RWPE2 (cell line): ENCODE measurements around the gene CHST15.

Experiments used
- ATAC-seq: fragments of 200-7000 bp; cut with Tn5 transposase; 3 replicates; pipeline ENCODE4 v1.9.1; 2021; ENCODE audit warnings: low read depth
- DNase-seq: peaks from one replicate; pipeline ENCODE4 v3.0.0-alpha.2; 2020; ENCODE audit warnings: low spot score
- H3K27ac ChIP-seq: fragments of 450-650 bp; 2 replicates; pipeline ENCODE4 v1.5.1; 2017; ENCODE audit warnings: mild to moderate bottlenecking; ENCODE audit not compliant: poor library complexity, severe bottlenecking
- H3K27me3 ChIP-seq: fragments of 250-450 bp; sonication (Bioruptor Pico); 2 replicates; pipeline ENCODE4 v1.5.1; 2021; ENCODE audit warnings: mild to moderate bottlenecking, moderate library complexity; ENCODE audit not compliant: insufficient read depth, poor library complexity, severe bottlenecking
- H3K36me3 ChIP-seq: fragments of 250-450 bp; sonication (Bioruptor Pico); 2 replicates; pipeline ENCODE4 v1.5.1; 2020; ENCODE audit warnings: low read depth, mild to moderate bottlenecking, moderate library complexity
- H3K4me1 ChIP-seq: fragments of 250-450 bp; sonication (Bioruptor Pico); 2 replicates; pipeline ENCODE4 v1.5.1; 2021; ENCODE audit warnings: mild to moderate bottlenecking, moderate library complexity; ENCODE audit not compliant: insufficient read depth, poor library complexity, severe bottlenecking
- H3K4me3 ChIP-seq: fragments of 250-450 bp; sonication (Bioruptor Pico); 2 replicates; pipeline ENCODE4 v1.5.1; 2021; ENCODE audit warnings: mild to moderate bottlenecking, moderate library complexity; ENCODE audit not compliant: severe bottlenecking
- H3K9me3 ChIP-seq: fragments of 250-450 bp; sonication (Bioruptor Pico); 2 replicates; pipeline ENCODE4 v1.5.1; 2021; ENCODE audit warnings: mild to moderate bottlenecking, moderate library complexity; ENCODE audit not compliant: severe bottlenecking
- CTCF ChIP-seq: fragments of 450-650 bp; IDR thresholded peaks from one replicate; pipeline ENCODE4 v1.5.1; 2017; ENCODE audit warnings: mild to moderate bottlenecking, moderate library complexity; ENCODE audit not compliant: poor library complexity, severe bottlenecking

Gene CHST15

GRCh38 chr10:124012066-124012465 is 81.3 kb downstream of the CHST15 start:
- no peak for ATAC-seq
- no peak for TF ChIP-seq CTCF
- Histone ChIP-seq H3K36me3 (peaks cover 32% of the 10 kb centered on the region), H3K9me3 (no peaks in the 10 kb centered on the region), H3K27ac (no peak overlapping the region), H3K4me1 (peaks cover 7% of the 10 kb centered on the region), H3K4me3 (no peak overlapping the region), H3K27me3 (no peaks in the 10 kb centered on the region)
- DNase-seq = no peak

- peaks cover 32% of the 10 kb centered on the region for H3K36me3 ChIP-seq
- H3K9me3 ChIP-seq = no peaks in the 10 kb centered on the region
- ATAC-seq (0 out of 3 replicates have a peak, but pooled peaks have one; percentile 25), DNase-seq (no peak)
- peaks cover 7% of the 10 kb centered on the region for H3K4me1 ChIP-seq
- H3K27me3 ChIP-seq = no peaks in the 10 kb centered on the region
- no peak overlapping the region for H3K4me3 ChIP-seq
- H3K27ac ChIP-seq = no peak overlapping the region
- TF ChIP-seq CTCF = no peak
Measured at GRCh38 chr10:124011464-124011863, 81.9 kb downstream of the CHST15 start.

- no peak overlapping the region for H3K27ac ChIP-seq
- no peaks in the 10 kb centered on the region for H3K9me3 ChIP-seq
- TF ChIP-seq CTCF = no peak
- no peak for DNase-seq
- H3K27me3 ChIP-seq = no peaks in the 10 kb centered on the region
- peaks cover 7% of the 10 kb centered on the region for H3K4me1 ChIP-seq
- peaks cover 32% of the 10 kb centered on the region for H3K36me3 ChIP-seq
- ATAC-seq = peak; percentile 65
- no peak overlapping the region for H3K4me3 ChIP-seq
Measured at GRCh38 chr10:124010563-124011131, 82.8 kb downstream of the CHST15 start.

- DNase-seq (no peak), ATAC-seq (no peak)
- H3K27me3 ChIP-seq = no peaks in the 10 kb centered on the region
- no peak for TF ChIP-seq CTCF
- no peaks in the 10 kb centered on the region for H3K9me3 ChIP-seq
- H3K4me1 ChIP-seq = peaks cover 7% of the 10 kb centered on the region
- no peak overlapping the region for H3K4me3 ChIP-seq
- peaks cover 32% of the 10 kb centered on the region for H3K36me3 ChIP-seq
- H3K27ac ChIP-seq = no peak overlapping the region
Measured at GRCh38 chr10:124010024-124010423, 83.4 kb downstream of the CHST15 start.

GRCh38 chr10:124009231-124010015 is 84.0 kb downstream of the CHST15 start:
- H3K9me3 ChIP-seq = no peaks in the 10 kb centered on the region
- peaks cover 7% of the 10 kb centered on the region for H3K4me1 ChIP-seq
- no peak for TF ChIP-seq CTCF
- H3K4me3 ChIP-seq = no peak overlapping the region
- peaks cover 32% of the 10 kb centered on the region for H3K36me3 ChIP-seq
- no peak overlapping the region for H3K27ac ChIP-seq
- DNase-seq (no peak), ATAC-seq (0 out of 3 replicates have a peak, but pooled peaks have one; percentile 26)
- no peaks in the 10 kb centered on the region for H3K27me3 ChIP-seq
